ENCODE data around the gene DCBLD2.

DNA sequence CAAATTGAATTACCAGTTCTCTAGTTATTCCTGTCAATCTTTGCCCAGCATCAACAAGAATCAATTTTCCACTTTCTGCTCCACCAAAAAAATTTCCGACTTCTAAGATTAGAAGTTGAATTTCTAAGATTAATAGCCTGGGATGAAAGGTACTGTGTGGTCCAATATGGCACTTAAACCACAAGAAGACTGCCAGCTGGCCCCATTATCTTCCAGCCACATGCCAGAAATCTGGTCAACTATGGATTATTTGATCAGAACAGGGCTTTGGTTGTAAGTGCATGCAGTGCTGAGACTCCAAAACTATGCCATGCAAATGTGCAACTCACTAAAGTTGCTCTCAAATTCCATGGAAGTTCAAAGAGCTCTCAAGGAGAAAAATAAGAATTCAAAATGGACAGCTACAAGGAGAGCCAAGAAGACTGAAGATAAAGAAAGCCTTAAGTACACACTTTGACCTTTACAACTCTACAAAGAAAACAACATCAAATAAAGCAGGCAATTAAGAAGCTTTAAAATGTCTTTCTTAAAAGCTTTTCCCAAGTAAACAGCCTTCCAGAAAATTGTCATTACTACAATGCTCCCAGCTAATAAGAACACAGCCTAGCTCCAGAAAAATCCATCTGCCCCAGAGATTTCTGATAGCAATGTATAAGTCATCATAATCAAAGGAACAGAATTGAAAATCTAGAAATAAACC lies 74.1 kb downstream of the DCBLD2 start:
- TF ChIP-seq, protein P1, sequence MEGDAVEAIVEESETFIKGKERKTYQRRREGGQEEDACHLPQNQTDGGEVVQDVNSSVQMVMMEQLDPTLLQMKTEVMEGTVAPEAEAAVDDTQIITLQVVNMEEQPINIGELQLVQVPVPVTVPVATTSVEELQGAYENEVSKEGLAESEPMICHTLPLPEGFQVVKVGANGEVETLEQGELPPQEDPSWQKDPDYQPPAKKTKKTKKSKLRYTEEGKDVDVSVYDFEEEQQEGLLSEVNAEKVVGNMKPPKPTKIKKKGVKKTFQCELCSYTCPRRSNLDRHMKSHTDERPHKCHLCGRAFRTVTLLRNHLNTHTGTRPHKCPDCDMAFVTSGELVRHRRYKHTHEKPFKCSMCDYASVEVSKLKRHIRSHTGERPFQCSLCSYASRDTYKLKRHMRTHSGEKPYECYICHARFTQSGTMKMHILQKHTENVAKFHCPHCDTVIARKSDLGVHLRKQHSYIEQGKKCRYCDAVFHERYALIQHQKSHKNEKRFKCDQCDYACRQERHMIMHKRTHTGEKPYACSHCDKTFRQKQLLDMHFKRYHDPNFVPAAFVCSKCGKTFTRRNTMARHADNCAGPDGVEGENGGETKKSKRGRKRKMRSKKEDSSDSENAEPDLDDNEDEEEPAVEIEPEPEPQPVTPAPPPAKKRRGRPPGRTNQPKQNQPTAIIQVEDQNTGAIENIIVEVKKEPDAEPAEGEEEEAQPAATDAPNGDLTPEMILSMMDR (IDR thresholded peaks at IDR 0.05): no peak
- TF ChIP-seq POLR2A (IDR thresholded peaks at IDR 0.05): no peak

All from heart left ventricle (tissue), 13 donors.